Neural cell (in vitro differentiated cells): Measurements from ENCODE around the gene SMG6.

ENCODE experiments used
- MXI1 ChIP-seq: fragments of 450-650 bp; conservative IDR thresholded peaks from 2 replicates; pipeline ENCODE4 v1.6.1; 2014; ENCODE audit warnings: antibody characterized with exemption, mild to moderate bottlenecking; ENCODE audit not compliant: poor library complexity, severe bottlenecking
- POLR2AphosphoS5 ChIP-seq: IDR thresholded peaks from 2 replicates; pipeline ENCODE4 v1.6.1; 2012
- RAD21 ChIP-seq: fragments of 450-650 bp; conservative IDR thresholded peaks from 2 replicates; pipeline ENCODE4 v1.6.1; 2014; ENCODE audit warnings: antibody characterized with exemption, mild to moderate bottlenecking, moderate library complexity
- TAF1 ChIP-seq: IDR thresholded peaks from 2 replicates; pipeline ENCODE4 v1.6.1; 2012; ENCODE audit warnings: low read depth
- TF ChIP-seq, protein P1 (sequence below): fragments of 450-650 bp; IDR thresholded peaks from 2 replicates; pipeline ENCODE4 v1.5.1; 2014; ENCODE audit warnings: antibody characterized with exemption, mild to moderate bottlenecking, moderate library complexity; ENCODE audit not compliant: poor library complexity, severe bottlenecking
- TF ChIP-seq, protein P2 (sequence below): IDR thresholded peaks from 2 replicates; pipeline ENCODE4 v1.6.1; 2012; ENCODE audit warnings: borderline replicate concordance

DNA sequence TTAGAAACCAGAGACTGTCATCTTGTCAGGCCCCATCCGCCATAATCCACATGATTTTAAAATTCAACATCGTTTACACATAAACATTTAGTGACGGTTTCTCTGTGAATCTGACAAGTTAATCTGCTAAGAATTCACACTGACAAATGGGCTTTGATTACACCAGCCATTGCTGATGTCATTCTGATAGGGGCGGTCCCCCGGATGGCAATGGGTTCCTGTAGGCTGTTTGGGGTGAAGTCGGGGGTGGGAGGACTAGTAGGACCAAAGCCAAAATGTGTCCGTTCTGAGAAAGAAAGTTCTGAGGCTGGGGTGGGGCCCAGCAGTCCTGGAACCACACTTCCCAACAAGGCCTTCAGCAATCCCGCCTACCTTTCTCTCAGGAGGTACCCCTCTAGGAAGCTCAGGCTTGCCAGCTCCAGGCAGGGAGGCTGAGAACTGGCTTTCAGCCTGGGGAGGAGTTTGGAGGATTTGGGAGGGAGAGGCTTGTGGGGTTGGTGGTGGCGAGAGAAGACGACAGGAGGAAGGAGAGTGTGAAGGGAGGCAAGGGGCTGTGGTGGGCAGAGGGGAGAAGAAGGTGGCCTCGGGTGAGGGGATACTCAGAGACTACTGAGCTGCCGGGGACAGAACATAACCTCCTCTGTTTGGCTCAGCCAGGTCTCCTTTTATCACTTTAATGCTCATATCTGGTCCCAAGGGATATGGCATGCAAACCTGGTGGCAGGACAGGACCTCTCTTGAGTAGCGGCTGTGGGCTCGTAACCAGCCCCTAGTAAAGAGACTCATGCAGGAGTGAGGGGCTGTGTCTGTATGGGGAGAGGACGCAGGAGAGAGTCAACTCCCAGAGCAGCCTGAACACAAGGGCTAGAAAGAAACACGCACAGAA is 240.1 kb downstream of the SMG6 start:
- no peak for TF ChIP-seq TAF1
- TF ChIP-seq, protein P1, sequence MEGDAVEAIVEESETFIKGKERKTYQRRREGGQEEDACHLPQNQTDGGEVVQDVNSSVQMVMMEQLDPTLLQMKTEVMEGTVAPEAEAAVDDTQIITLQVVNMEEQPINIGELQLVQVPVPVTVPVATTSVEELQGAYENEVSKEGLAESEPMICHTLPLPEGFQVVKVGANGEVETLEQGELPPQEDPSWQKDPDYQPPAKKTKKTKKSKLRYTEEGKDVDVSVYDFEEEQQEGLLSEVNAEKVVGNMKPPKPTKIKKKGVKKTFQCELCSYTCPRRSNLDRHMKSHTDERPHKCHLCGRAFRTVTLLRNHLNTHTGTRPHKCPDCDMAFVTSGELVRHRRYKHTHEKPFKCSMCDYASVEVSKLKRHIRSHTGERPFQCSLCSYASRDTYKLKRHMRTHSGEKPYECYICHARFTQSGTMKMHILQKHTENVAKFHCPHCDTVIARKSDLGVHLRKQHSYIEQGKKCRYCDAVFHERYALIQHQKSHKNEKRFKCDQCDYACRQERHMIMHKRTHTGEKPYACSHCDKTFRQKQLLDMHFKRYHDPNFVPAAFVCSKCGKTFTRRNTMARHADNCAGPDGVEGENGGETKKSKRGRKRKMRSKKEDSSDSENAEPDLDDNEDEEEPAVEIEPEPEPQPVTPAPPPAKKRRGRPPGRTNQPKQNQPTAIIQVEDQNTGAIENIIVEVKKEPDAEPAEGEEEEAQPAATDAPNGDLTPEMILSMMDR = no peak
- no peak for TF ChIP-seq MXI1
- no peak for TF ChIP-seq POLR2AphosphoS5
- TF ChIP-seq, protein P2, sequence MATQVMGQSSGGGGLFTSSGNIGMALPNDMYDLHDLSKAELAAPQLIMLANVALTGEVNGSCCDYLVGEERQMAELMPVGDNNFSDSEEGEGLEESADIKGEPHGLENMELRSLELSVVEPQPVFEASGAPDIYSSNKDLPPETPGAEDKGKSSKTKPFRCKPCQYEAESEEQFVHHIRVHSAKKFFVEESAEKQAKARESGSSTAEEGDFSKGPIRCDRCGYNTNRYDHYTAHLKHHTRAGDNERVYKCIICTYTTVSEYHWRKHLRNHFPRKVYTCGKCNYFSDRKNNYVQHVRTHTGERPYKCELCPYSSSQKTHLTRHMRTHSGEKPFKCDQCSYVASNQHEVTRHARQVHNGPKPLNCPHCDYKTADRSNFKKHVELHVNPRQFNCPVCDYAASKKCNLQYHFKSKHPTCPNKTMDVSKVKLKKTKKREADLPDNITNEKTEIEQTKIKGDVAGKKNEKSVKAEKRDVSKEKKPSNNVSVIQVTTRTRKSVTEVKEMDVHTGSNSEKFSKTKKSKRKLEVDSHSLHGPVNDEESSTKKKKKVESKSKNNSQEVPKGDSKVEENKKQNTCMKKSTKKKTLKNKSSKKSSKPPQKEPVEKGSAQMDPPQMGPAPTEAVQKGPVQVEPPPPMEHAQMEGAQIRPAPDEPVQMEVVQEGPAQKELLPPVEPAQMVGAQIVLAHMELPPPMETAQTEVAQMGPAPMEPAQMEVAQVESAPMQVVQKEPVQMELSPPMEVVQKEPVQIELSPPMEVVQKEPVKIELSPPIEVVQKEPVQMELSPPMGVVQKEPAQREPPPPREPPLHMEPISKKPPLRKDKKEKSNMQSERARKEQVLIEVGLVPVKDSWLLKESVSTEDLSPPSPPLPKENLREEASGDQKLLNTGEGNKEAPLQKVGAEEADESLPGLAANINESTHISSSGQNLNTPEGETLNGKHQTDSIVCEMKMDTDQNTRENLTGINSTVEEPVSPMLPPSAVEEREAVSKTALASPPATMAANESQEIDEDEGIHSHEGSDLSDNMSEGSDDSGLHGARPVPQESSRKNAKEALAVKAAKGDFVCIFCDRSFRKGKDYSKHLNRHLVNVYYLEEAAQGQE = no peak
- no peak for TF ChIP-seq RAD21
